Midbrain (tissue), 1 donor: ENCODE measurements around the gene HOPX.
"Not testable (repeated sequence)": the region's sequence is repeated elsewhere in the genome, so short reads cannot be mapped to it uniquely, and the experiment has no call there.

Experiments used
- DNase-seq: peaks from one replicate; lab custom pipeline; 2025; lab: John Stamatoyannopoulos, UW

Gene HOPX

GRCh38 chr4:56654238-56654632, 26.9 kb downstream of the HOPX start:
- DNase-seq, result no peak

GRCh38 chr4:56653461-56654237, 27.4 kb downstream of the HOPX start:
- DNase-seq, result no peak

GRCh38 chr4:56652196-56652595, 28.9 kb downstream of the HOPX start:
- DNase-seq, result no peak

- DNase-seq, result no peak
Measured at GRCh38 chr4:56651056-56651350, 30.1 kb downstream of the HOPX start.

GRCh38 chr4:56650262-56651055, 30.6 kb downstream of the HOPX start:
- no peak for DNase-seq

- no peak for DNase-seq
Measured at GRCh38 chr4:56649445-56650261, 31.4 kb downstream of the HOPX start.

GRCh38 chr4:56648824-56649151, 32.3 kb downstream of the HOPX start:
- no peak for DNase-seq

- DNase-seq, result no peak
Measured at GRCh38 chr4:56648021-56648823, 32.9 kb downstream of the HOPX start.

- no peak for DNase-seq
Measured at GRCh38 chr4:56646341-56646740, 34.8 kb downstream of the HOPX start.

GRCh38 chr4:56643596-56643995, 37.5 kb downstream of the HOPX start:
- no peak for DNase-seq

- no peak for DNase-seq
Measured at GRCh38 chr4:56641494-56642051, 39.5 kb downstream of the HOPX start.

GRCh38 chr4:56640621-56641493, 40.2 kb downstream of the HOPX start:
- no peak for DNase-seq

GRCh38 chr4:56637791-56638190, 43.3 kb downstream of the HOPX start:
- DNase-seq, result no peak

- no peak for DNase-seq
Measured at GRCh38 chr4:56637154-56637553, 43.9 kb downstream of the HOPX start.

- DNase-seq, result not testable (repeated sequence)
Measured at GRCh38 chr4:56634954-56635353, 46.1 kb downstream of the HOPX start.

GRCh38 chr4:56633486-56633885, 47.6 kb downstream of the HOPX start:
- no peak for DNase-seq

- no peak for DNase-seq
Measured at GRCh38 chr4:56630876-56631666, 50.0 kb downstream of the HOPX start.

- no peak for DNase-seq
Measured at GRCh38 chr4:56628592-56628991, 52.5 kb downstream of the HOPX start.

GRCh38 chr4:56627985-56628384, 53.1 kb downstream of the HOPX start:
- DNase-seq, result no peak

GRCh38 chr4:56627375-56627774, 53.7 kb downstream of the HOPX start:
- DNase-seq, result no peak
